ENCODE data around the gene GAB2.

DNA sequence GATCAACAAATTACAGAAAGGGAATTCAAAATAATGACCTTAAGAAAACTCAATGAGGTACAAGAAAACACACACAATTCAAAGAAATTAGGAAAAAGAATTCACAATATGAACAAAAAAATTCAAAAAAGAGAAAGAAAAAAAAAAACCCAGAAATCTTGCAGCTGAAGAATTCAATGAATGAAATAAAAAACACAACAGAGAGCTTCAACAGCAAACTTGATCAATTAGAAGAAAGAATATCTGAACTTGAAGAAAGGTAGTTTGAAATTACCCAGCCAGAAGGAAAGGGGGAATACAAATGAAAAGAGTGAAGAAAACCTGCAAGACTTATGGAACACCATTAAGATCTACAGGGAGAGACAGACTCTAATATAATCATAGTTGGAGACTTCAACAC is 176.1 kb downstream of the GAB2 start:
- TF ChIP-seq, protein P1, sequence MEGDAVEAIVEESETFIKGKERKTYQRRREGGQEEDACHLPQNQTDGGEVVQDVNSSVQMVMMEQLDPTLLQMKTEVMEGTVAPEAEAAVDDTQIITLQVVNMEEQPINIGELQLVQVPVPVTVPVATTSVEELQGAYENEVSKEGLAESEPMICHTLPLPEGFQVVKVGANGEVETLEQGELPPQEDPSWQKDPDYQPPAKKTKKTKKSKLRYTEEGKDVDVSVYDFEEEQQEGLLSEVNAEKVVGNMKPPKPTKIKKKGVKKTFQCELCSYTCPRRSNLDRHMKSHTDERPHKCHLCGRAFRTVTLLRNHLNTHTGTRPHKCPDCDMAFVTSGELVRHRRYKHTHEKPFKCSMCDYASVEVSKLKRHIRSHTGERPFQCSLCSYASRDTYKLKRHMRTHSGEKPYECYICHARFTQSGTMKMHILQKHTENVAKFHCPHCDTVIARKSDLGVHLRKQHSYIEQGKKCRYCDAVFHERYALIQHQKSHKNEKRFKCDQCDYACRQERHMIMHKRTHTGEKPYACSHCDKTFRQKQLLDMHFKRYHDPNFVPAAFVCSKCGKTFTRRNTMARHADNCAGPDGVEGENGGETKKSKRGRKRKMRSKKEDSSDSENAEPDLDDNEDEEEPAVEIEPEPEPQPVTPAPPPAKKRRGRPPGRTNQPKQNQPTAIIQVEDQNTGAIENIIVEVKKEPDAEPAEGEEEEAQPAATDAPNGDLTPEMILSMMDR (IDR thresholded peaks at IDR 0.05): no peak
- TF ChIP-seq POLR2A (IDR thresholded peaks at IDR 0.05): no peak

Measured in adrenal gland (tissue), 5 donors.